ENCODE results near the gene ALKBH7.
"Not testable (repeated sequence)": the region's sequence is repeated elsewhere in the genome, so short reads cannot be mapped to it uniquely, and the experiment has no call there.

The ALKBH7 gene

GRCh38 chr19:6340493-6341201, 31.9 kb upstream of the ALKBH7 start:
- peak; percentile 19; the same call in 1 of the 2 replicates for TF ChIP-seq CTCF (IDR thresholded peaks at IDR 0.05; ENCODE audit: borderline replicate concordance, insufficient read depth, low read depth, low read length)
- H3K4me3 ChIP-seq (ENCODE audit: low read depth, low read length), result no peak overlapping the region

- no peak overlapping the region for H3K4me3 ChIP-seq (ENCODE audit: low read depth, low read length)
- no peak for TF ChIP-seq CTCF (IDR thresholded peaks at IDR 0.05; ENCODE audit: borderline replicate concordance, insufficient read depth, low read depth, low read length)
Observed at GRCh38 chr19:6343462-6343861, 29.1 kb upstream of the ALKBH7 start.

- H3K4me3 ChIP-seq (ENCODE audit: low read depth, low read length), result not testable (repeated sequence)
Observed at GRCh38 chr19:6349271-6349670, 23.3 kb upstream of the ALKBH7 start.

- TF ChIP-seq CTCF (IDR thresholded peaks at IDR 0.05; ENCODE audit: borderline replicate concordance, insufficient read depth, low read depth, low read length), result no peak
- H3K4me3 ChIP-seq (ENCODE audit: low read depth, low read length), result no peak overlapping the region
Observed at GRCh38 chr19:6350688-6351087, 21.9 kb upstream of the ALKBH7 start.

GRCh38 chr19:6352381-6353165, 20.0 kb upstream of the ALKBH7 start:
- no peak overlapping the region for H3K4me3 ChIP-seq (ENCODE audit: low read depth, low read length)
- TF ChIP-seq CTCF (IDR thresholded peaks at IDR 0.05; ENCODE audit: borderline replicate concordance, insufficient read depth, low read depth, low read length), result no peak

- peak; percentile 19; the same call in 1 of the 2 replicates for TF ChIP-seq CTCF (IDR thresholded peaks at IDR 0.05; ENCODE audit: borderline replicate concordance, insufficient read depth, low read depth, low read length)
- no peak overlapping the region for H3K4me3 ChIP-seq (ENCODE audit: low read depth, low read length)
Observed at GRCh38 chr19:6354098-6354674, 18.4 kb upstream of the ALKBH7 start.

GRCh38 chr19:6355321-6356040, 17.1 kb upstream of the ALKBH7 start:
- not testable (repeated sequence) for H3K4me3 ChIP-seq (ENCODE audit: low read depth, low read length)

All from GM12875 (cell line).